Inflammatory macrophage treated with lipopolysaccharide for 4 hours (primary cell): Measurements from ENCODE around the gene MYD88.
A peak's percentile ranks its signal among the peaks of the same experiment; 100 is the strongest.

Experiments used
- DNase-seq: peaks from one replicate; pipeline ENCODE4 v3.0.0-alpha.2; 2020

MYD88 gene

DNA sequence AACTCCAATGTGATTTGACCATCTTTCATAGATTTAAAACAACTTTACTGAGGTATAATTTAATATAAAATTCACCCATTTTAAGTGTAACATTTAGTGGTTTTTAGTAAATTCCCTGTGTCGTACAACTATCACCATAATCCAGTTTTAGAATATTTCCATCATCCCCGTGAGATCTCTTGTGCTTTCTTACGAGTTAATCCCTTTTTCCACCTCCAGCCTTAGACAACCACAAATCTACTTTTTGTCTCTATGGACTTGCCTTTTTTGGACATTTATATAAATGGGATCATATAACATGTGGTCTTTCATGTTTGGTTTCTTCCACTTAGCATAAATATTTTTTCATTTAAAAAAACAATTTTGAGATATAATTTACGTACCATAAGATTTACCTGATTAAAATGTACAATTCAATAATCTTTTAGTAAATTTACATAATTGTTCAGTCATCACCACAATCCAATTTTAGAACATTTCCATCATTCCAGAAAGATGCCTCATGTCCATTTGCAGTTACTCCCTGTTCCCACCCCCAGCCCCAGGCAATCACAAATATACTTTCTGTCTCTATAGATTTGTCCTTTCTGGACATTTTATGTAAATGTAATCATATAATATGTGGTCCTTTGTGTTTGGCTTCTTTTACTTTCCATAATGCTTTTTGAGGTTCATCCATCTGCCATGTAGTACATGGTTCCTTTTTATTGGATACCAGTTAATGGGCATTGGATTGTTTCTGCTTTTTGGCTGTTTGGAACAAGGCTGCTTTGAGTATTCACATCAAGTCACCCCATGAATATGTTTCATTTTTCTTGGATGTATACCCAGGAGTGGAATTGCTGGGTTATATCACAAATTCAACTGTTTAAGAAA lies 29.9 kb downstream of the MYD88 start:
- DNase-seq, result peak; percentile 42

DNA sequence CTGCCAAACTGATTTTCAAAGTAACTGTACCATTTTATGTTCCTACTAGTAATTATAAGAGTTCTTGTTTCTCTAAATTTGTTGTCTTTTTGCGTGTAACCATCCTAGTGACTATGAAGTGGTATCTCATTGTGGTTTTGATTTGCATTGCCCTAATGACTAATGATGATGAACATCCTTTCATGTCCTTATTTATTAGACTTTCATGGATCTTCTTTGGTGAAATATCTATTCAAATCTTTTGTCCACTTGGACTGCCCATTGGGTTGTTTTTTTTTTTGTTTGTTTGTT lies 30.5 kb downstream of the MYD88 start:
- DNase-seq, result peak; percentile 65

DNA sequence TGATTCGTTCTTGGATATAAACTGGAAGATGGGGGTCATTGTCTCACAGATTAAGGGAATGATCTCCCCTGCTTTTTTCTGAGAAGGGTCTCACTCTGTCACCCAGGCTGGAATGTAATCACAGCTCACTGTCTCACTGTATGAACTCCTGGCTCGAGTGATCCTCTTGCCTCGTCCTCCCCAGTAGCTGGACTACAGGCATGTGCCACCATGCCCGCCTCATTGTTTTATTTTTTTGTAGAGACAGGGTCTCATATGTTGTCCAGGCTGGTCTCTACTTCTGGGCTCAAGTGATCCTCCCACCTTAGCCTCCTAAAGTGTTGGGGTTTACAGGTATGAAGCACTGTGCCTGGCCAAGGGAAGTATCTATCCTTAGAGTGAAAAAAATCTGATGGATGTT lies 32.3 kb downstream of the MYD88 start:
- no peak for DNase-seq

DNA sequence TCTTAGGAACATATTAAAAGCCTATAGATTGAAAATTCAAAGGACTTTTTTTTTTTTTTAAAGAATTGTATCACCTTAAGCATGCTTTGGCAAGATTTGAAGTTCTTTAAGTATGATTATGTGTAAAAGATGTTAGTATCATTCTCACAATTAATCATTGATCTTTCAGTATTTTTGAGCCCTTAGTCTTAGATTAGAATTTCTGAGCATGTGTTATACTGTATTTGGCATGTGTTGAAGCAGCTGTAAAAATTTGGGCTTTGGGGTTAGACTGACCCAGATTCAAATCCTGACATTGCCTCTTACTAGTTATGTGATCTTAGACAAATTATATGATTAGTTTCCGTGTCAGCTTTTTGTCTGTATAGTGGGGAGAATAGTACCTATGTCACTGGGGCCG lies 33.2 kb downstream of the MYD88 start:
- DNase-seq, result no peak

DNA sequence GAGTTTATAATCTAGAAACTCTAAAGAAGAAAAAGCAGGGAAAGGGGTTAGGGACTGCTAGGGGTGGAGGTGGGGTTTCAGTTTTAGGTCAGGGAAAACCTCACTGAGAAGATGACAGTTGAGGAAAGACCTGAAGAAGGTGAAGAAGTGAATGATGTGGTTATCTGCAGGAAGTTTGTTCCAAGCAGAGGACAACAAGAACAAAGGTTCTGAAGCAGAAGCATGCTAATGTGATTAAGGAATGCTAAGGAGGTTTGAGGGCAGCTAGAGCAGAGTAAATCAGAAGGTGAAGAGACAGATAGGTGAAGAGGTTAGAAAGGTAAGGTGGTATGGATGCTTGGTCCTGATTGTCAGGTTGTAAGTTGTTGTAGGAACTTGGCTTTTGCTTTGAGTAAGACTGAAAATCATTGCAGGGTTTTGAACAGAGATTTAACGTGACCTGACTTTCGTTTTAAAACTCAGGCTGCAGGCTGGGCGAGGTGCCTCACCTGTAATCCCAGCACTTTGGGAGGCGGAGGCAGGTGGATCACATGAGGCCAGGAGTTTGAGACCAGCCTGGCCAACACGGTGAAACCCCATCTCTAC lies 35.5 kb downstream of the MYD88 start:
- no peak for DNase-seq

DNA sequence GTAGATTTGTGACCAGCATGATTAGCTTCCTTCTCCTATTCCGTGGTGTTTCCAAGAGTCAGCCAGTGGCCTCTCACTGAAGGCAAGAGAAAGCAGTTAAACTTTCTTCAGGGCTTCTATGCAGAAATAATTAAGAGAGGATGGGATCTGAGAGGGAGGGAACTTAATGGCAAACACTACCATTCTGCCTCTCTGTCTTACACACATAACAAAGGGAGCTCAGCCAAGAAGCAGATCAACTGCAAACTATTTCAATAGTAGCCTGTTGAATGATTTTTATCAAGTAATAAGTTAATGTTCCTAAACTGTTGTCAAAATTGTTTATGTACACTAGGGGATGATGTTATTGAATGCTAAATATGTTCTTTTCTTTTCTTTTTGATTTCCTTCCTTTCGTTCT lies 38.7 kb downstream of the MYD88 start:
- no peak for DNase-seq

DNA sequence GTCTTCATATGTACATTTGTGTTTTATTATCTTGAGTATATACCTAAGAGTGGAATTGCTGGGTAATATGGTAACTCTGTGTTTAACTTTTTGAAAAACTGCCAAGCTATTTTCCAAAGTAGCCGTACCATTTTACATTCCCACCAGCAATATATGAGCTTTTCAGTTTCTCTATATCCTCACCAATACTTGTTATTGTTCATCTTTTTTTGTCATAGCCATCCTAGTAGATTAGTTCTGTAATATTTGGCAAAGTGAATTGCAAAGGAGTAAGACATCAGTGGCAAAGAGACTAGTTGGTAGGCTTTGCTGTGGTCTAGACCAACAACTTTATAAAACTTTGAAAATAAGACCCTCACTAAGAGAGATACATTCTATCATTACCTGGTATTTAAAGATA lies 48.3 kb downstream of the MYD88 start:
- DNase-seq, result no peak

DNA sequence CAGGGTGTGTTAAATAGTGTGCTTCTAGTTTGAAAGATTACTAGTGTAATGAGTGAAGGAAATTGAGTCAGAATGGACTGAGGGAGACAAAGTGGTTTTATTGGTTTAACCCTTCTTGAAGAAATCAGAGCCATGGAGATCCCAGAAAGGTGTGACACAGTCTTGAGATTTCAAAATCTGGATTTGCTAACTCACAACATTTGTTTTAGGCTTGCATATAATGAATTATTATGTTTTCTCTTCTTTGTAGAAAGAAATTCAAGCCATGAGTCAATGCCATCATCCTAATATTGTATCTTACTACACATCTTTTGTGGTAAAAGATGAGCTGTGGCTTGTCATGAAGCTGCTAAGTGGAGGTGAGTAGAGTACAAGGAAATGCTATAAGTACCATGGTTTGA lies 52.0 kb downstream of the MYD88 start:
- no peak for DNase-seq
